HepG2 (cell line): ENCODE data around the gene ADAM22. TPM values are rescaled to one million over a fixed set of nuclear protein-coding genes. Genes with fewer than 3 reads are reported as not detected.

ENCODE experiments used
- ATF1 ChIP-seq: IDR thresholded peaks from 2 replicates; pipeline ENCODE4 v1.6.1; 2016; ENCODE audit warnings: mild to moderate bottlenecking, control low read depth
- CEBPZ ChIP-seq: IDR thresholded peaks from 2 replicates; pipeline ENCODE4 v1.6.1; 2012; ENCODE audit warnings: low read length, improper control_type of control experiment
- ETV5 ChIP-seq: IDR thresholded peaks from 2 replicates; pipeline ENCODE4 v1.6.1; 2018; ENCODE audit warnings: missing biosample characterization, missing genetic modification reagents, inconsistent platforms, borderline replicate concordance
- GTF2F1 ChIP-seq: fragments of 150-350 bp; IDR thresholded peaks from 2 replicates; pipeline ENCODE4 v1.6.1; 2014; ENCODE audit warnings: low read length
- HNF4A ChIP-seq: sonication (generic); formaldehyde crosslinking; IDR thresholded peaks from 2 replicates; pipeline ENCODE4 v1.4.0; 2020; ENCODE audit warnings: missing genetic modification reagents
- IRF2 ChIP-seq: IDR thresholded peaks from 2 replicates; pipeline ENCODE4 v1.6.1; 2018; ENCODE audit warnings: missing genetic modification reagents, missing compliant biosample characterization
- MBD4 ChIP-seq: IDR thresholded peaks from 2 replicates; pipeline ENCODE4 v1.6.1; 2012; ENCODE audit warnings: low read length, inconsistent platforms, borderline replicate concordance
- REL ChIP-seq: sonication (generic); formaldehyde crosslinking; conservative IDR thresholded peaks from 2 replicates; pipeline ENCODE4 v1.8.0; 2022; ENCODE audit warnings: mild to moderate bottlenecking, missing genetic modification reagents, moderate library complexity
- SMAD3 ChIP-seq: sonication (generic); formaldehyde crosslinking; IDR thresholded peaks from 2 replicates; pipeline ENCODE4 v1.4.0; 2020; ENCODE audit warnings: missing genetic modification reagents
- SRSF1 ChIP-seq: fragments of 200-400 bp; formaldehyde crosslinking; optimal IDR thresholded peaks from 2 replicates; pipeline ENCODE3; 2017; ENCODE audit warnings: mild to moderate bottlenecking, low read depth, low read length, moderate library complexity
- TCF7 ChIP-seq: sonication (generic); IDR thresholded peaks from 2 replicates; pipeline ENCODE4 v1.6.1; 2016; ENCODE audit warnings: antibody characterized with exemption, low read depth
- ZNF124 ChIP-seq: sonication (generic); formaldehyde crosslinking; IDR thresholded peaks from 2 replicates; pipeline ENCODE4 v1.4.0; 2020; ENCODE audit warnings: missing genetic modification reagents
- ZNF414 ChIP-seq: sonication (generic); formaldehyde crosslinking; IDR thresholded peaks from 2 replicates; pipeline ENCODE4 v1.5.0; 2020; ENCODE audit warnings: missing genetic modification reagents
- ZNF451 ChIP-seq: sonication (generic); formaldehyde crosslinking; IDR thresholded peaks from 2 replicates; pipeline ENCODE4 v1.5.0; 2020; ENCODE audit warnings: mild to moderate bottlenecking, missing genetic modification reagents
- ZNF558 ChIP-seq: sonication (generic); formaldehyde crosslinking; IDR thresholded peaks from 2 replicates; pipeline ENCODE4 v1.9.0; 2022; ENCODE audit warnings: mild to moderate bottlenecking, missing genetic modification reagents, borderline replicate concordance
- ZNF569 ChIP-seq: sonication (generic); formaldehyde crosslinking; IDR thresholded peaks from 2 replicates; pipeline ENCODE4 v1.5.0; 2020; ENCODE audit warnings: mild to moderate bottlenecking, missing genetic modification reagents, moderate library complexity, borderline replicate concordance
- polyA plus RNA-seq, 8 experiments: library from polyadenylated mRNA; depleted of rRNA in 3 of 8; stranded (reverse) in 7 of 8; unstranded in 1 of 8; fragments of >200 nt; fragmentation: Illumina TruSeq in 4 of 8; extraction: Trizol in 4 of 8; gene quantifications; 2 replicates each; pipeline versions ENCODE4 v1.2.1 to v1.2.3, GENCODE V29; 2011 to 2016; ENCODE audit warnings: low read depth in 4 of 8, missing spikeins in 1 of 8, mixed read lengths in 1 of 8; ENCODE audit not compliant: insufficient read depth in 1 of 8
- total RNA-seq, 5 experiments: library from RNA; depleted of rRNA; stranded (reverse); fragments of >200 nt; fragmentation: Illumina TruSeq; extraction: Trizol; gene quantifications; 2 replicates each; pipeline ENCODE4 v1.2.3, GENCODE V29; 2016; ENCODE audit warnings: low read depth in 1 of 5
- TF ChIP-seq, protein P1 (sequence below): sonication (generic); formaldehyde crosslinking; IDR thresholded peaks from 2 replicates; pipeline ENCODE4 v1.5.1; 2020; ENCODE audit warnings: mild to moderate bottlenecking, missing genetic modification reagents, moderate library complexity
- TF ChIP-seq, protein P2 (sequence below): sonication (generic); formaldehyde crosslinking; IDR thresholded peaks from 2 replicates; pipeline ENCODE4 v1.8.0; 2022; ENCODE audit warnings: missing genetic modification reagents, mild to moderate bottlenecking, borderline replicate concordance
- TF ChIP-seq, protein P3 (sequence below): sonication (generic); formaldehyde crosslinking; IDR thresholded peaks from 2 replicates; pipeline ENCODE4 v1.8.0; 2022; ENCODE audit warnings: mild to moderate bottlenecking, missing genetic modification reagents, borderline replicate concordance

The ADAM22 gene
- total and polyA plus RNA-seq, 2 of the 13 experiments (the other 11 are each of a cell fraction or from before 2014, with no cell fraction given): 1.9 to 6.7 TPM

- TF ChIP-seq, protein P1, sequence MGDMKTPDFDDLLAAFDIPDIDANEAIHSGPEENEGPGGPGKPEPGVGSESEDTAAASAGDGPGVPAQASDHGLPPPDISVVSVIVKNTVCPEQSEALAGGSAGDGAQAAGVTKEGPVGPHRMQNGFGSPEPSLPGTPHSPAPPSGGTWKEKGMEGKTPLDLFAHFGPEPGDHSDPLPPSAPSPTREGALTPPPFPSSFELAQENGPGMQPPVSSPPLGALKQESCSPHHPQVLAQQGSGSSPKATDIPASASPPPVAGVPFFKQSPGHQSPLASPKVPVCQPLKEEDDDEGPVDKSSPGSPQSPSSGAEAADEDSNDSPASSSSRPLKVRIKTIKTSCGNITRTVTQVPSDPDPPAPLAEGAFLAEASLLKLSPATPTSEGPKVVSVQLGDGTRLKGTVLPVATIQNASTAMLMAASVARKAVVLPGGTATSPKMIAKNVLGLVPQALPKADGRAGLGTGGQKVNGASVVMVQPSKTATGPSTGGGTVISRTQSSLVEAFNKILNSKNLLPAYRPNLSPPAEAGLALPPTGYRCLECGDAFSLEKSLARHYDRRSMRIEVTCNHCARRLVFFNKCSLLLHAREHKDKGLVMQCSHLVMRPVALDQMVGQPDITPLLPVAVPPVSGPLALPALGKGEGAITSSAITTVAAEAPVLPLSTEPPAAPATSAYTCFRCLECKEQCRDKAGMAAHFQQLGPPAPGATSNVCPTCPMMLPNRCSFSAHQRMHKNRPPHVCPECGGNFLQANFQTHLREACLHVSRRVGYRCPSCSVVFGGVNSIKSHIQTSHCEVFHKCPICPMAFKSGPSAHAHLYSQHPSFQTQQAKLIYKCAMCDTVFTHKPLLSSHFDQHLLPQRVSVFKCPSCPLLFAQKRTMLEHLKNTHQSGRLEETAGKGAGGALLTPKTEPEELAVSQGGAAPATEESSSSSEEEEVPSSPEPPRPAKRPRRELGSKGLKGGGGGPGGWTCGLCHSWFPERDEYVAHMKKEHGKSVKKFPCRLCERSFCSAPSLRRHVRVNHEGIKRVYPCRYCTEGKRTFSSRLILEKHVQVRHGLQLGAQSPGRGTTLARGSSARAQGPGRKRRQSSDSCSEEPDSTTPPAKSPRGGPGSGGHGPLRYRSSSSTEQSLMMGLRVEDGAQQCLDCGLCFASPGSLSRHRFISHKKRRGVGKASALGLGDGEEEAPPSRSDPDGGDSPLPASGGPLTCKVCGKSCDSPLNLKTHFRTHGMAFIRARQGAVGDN (CRISPR knock-in tag): peak; percentile 92
- no peak; the same call in 1 of the 2 replicates for TF ChIP-seq ZNF558
- no peak for TF ChIP-seq SRSF1
- TF ChIP-seq CEBPZ: no peak
- TF ChIP-seq ETV5 (CRISPR knock-in tag): peak; percentile 91
- TF ChIP-seq TCF7: no peak
- no peak for TF ChIP-seq MBD4
- TF ChIP-seq REL (CRISPR knock-in tag): peak; percentile 49; the same call in 1 of the 2 replicates
- TF ChIP-seq ZNF414 (CRISPR knock-in tag): peak; percentile 87; the same call in 1 of the 2 replicates
- TF ChIP-seq, protein P2, sequence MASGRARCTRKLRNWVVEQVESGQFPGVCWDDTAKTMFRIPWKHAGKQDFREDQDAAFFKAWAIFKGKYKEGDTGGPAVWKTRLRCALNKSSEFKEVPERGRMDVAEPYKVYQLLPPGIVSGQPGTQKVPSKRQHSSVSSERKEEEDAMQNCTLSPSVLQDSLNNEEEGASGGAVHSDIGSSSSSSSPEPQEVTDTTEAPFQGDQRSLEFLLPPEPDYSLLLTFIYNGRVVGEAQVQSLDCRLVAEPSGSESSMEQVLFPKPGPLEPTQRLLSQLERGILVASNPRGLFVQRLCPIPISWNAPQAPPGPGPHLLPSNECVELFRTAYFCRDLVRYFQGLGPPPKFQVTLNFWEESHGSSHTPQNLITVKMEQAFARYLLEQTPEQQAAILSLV (CRISPR knock-in tag): peak; percentile 89; the same call in 1 of the 2 replicates
- peak; percentile 70; the same call in 1 of the 2 replicates for TF ChIP-seq ZNF451 (CRISPR knock-in tag)
- no peak for TF ChIP-seq ATF1
- TF ChIP-seq SMAD3 (CRISPR knock-in tag): no peak
- no peak; the same call in 1 of the 2 replicates for TF ChIP-seq ZNF124
- TF ChIP-seq ZNF569 (CRISPR knock-in tag): no peak
- no peak for TF ChIP-seq GTF2F1
- TF ChIP-seq IRF2 (CRISPR knock-in tag): peak; percentile 31; the same call in 1 of the 2 replicates
- no peak for TF ChIP-seq HNF4A (CRISPR knock-in tag)
- TF ChIP-seq, protein P3, sequence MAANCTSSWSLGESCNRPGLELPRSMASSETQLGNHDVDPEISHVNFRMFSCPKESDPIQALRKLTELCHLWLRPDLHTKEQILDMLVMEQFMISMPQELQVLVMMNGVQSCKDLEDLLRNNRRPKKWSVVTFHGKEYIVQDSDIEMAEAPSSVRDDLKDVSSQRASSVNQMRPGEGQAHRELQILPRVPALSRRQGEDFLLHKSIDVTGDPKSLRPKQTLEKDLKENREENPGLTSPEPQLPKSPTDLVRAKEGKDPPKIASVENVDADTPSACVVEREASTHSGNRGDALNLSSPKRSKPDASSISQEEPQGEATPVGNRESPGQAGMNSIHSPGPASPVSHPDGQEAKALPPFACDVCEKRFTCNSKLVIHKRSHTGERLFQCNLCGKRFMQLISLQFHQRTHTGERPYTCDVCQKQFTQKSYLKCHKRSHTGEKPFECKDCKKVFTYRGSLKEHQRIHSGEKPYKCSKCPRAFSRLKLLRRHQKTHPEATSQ: peak; percentile 89; the same call in 1 of the 2 replicates
Measured at GRCh38 chr7:87933953-87934698, at the start of gene ADAM22 (continued).
